GM18519 (cell line): ENCODE results near the gene SAFB.
"Not testable (repeated sequence)": the region's sequence is repeated elsewhere in the genome, so short reads cannot be mapped to it uniquely, and the experiment has no call there.

Experiments used
- ATAC-seq: cut with Tn5 transposase; IDR thresholded peaks from one replicate; pipeline ENCODE4 v1.9.1; 2021; ENCODE audit warnings: mild to moderate bottlenecking, moderate library complexity; ENCODE audit not compliant: unreplicated experiment, low FRiP score

Gene SAFB

GRCh38 chr19:5681391-5682106 is 58.7 kb downstream of the SAFB start:
- ATAC-seq = no peak

GRCh38 chr19:5682107-5682482 is 59.2 kb downstream of the SAFB start:
- no peak for ATAC-seq

GRCh38 chr19:5683177-5683886 is 60.4 kb downstream of the SAFB start:
- no peak for ATAC-seq

DNA sequence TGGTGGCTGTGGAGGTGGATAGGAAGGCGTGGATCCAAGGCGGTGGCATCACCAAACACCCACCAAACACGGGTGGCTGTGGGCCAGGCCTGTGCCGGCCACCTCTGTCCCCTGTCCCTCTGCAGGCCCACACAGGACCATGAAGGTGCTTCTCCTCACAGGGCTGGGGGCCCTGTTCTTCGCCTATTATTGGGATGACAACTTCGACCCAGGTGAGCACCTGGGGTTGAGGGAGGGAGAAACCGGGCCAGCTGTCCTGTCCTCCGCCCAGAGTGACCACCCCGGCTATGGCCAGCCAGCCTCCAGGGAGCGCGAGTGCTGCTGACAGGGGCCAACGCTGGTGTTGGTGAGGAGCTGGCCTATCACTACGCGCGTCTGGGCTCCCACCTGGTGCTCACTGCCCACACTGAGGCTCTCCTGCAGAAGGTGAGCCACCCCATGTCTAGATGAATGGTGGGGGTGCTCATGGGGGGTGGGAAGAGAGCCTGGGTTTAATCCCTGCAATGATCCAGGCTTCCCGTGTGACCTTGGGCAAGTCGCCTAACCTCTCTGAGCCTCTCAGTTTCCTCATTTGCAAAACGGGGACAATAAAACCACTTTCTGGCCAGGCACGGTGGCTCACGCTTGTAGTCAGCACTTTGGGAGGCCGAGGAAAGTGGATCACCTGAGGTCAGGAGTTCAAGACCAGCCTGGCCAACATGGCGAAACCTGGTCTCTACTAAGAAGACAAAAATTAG is 62.0 kb downstream of the SAFB start:
- ATAC-seq = no peak

DNA sequence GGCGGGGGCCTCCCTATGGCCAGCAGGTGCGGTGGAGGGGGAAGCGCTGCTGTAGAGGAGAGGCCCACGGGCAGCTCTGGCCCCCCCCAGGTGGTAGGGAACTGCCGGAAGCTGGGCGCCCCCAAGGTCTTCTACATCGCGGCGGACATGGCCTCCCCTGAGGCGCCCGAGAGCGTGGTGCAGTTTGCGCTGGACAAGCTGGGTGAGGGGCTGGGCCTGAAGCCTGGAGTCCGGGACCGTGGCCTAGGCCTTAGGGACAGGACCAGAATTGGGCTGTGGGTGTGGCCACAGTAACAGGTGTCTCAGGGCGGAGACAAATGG is 63.4 kb downstream of the SAFB start:
- ATAC-seq = no peak

DNA sequence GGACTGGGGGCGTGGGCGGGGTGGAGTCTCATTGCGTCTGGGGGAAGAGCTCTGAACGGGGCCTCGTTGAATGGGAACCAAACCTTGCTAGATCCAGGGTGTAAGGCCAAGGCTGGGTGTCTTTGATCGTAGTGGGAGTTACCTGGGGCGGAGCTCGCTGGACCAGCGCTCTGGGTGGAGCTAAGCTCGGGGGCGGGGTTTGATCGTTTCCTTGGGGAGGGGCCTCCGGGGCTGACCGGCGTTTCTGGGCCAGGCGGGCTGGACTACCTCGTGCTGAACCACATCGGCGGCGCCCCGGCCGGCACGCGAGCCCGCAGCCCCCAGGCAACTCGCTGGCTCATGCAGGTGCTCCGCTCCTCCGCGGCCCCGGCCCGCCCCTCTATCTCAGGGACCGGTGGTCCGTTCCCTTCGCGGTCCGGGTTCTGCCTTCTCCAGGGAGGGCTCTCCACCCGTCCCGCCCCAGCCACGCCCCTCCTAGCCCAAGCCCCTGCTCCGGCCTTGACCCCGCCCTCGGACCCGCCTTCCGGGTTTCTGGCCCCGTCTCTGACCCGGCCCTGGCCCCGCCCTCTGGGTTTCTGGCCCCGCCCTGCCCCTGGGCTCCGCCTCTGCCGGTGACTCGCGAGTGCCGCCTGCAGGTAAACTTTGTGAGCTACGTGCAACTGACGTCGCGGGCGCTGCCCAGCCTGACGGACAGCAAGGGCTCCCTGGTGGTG is 63.9 kb downstream of the SAFB start:
- peak; percentile 32 for ATAC-seq

DNA sequence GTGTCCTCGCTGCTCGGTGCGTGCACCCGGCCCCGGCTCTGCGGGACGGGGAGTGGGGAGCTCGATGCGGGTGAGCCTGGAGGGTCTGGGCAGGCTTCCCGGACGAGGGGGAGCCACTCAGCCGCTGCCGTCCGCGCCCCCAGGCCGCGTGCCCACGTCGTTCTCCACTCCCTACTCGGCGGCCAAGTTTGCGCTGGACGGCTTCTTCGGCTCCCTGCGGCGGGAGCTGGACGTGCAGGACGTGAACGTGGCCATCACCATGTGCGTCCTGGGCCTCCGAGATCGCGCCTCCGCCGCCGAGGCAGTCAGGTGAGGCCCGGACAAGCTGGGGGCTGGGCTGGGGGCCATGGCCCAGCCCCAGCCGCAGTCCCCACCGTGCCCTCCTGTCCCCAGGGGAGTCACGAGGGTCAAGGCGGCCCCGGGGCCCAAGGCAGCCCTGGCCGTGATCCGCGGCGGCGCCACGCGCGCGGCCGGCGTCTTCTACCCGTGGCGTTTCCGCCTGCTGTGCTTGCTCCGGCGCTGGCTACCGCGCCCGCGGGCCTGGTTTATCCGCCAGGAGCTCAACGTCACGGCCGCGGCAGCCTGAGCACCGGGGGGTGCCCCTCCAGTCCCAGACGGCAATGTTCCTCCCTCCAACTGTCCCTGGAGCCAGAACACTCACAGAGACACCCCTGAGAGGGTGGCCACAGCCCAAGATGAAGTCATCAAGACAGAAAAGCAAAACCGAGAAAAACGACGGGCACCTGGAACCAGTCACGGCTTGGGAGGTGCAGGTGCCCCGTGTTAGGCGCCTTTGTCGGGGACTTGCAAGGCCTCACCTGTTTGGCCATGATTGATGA is 64.7 kb downstream of the SAFB start:
- no peak for ATAC-seq

- ATAC-seq = not testable (repeated sequence)
Observed at GRCh38 chr19:5688262-5688881, 65.5 kb downstream of the SAFB start.

GRCh38 chr19:5690125-5690954 is 67.5 kb downstream of the SAFB start, which contains the start of gene RPL36:
TSS of gene RPL36 (plus strand) at chr19:5690295. CDS start at chr19:5690508, 213 bp downstream.
- ATAC-seq = no peak

- ATAC-seq = no peak
Observed at GRCh38 chr19:5690955-5691821, 68.3 kb downstream of the SAFB start.

DNA sequence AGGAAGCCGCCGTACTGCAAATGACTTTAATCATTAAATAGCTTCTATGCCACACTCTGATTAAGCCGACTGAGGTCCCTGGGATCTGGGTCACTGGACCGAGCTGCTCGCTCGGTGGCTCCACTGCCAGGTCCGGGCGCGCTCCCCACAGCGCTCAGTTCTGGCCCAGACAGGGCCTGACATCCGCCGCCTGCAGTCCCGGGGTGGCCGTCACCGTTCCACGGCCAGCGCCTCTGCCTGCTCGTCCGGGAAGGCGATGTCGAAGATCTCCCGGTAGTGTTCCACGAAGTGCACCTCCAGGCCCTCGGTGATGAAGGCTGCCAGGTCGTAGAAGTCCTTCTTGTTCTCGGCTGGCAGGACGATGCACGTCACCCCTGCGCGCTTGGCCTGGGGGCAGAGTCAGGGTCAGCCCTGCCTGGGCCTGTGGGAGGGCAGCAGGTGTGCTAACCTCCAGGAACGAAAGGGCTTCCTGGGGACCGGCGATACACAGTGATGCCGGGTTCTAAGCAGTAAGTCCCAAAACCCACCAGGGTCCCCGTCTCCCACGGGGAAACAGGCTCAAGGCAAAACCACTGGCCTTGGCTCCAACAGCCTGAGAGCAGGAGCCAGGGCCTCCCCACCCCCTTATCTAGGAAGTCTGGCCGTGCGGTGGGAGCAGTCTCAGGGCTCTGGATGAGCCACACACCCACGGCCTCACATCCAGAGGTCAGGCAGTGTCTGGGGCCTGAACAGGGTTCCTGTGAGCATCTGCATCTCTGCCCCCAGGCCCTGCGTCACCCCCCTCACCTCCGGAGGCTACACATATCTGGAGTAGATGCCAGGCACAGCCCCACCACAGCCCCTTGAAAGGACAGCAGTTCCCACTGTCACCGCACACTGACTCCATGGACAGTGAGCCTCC is 69.2 kb downstream of the SAFB start:
- no peak for ATAC-seq

DNA sequence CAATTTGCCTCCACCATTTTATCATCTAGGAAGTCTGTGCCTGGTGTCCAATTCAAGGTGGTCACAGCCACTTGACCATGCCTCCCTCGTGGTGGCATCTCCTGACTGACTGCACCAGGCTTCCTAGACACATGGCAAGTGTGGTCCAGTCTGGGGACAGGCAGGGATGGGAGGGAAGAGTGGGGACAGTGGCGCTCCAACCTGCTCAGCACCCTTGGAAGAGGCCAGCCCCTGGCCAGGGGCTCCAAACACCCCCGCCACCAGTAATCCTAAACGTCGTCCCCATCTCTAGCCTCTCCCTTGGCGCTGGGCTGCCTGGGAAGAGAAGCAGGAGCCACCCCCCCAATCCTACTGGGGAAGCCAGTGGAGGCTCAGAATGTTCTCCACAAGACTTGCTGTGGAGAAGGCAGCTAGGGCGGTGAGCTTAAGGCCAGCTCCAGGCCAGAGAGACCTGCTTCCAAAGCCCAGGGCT is 69.9 kb downstream of the SAFB start:
- no peak for ATAC-seq

GRCh38 chr19:5693195-5694166 is 70.6 kb downstream of the SAFB start:
- no peak for ATAC-seq

GRCh38 chr19:5694167-5694955 is 71.5 kb downstream of the SAFB start:
- ATAC-seq = no peak
